Liver (tissue), 9 donors: ENCODE results near the gene PROC. TPM values are rescaled to one million over a fixed set of nuclear protein-coding genes. Genes with fewer than 3 reads are reported as not detected.

Source experiments
- DNase-seq: peaks from one replicate; pipeline ENCODE4 v3.0.0-alpha.2; 2017; ENCODE audit warnings: low spot score
- H3K27ac ChIP-seq, 2 donors: one replicate each; pipeline ENCODE4 v1.7.0; 2013; ENCODE audit warnings: inconsistent platforms in 2 of 2, low read length in 2 of 2, control low read depth in 1 of 2, low read depth in 1 of 2, mild to moderate bottlenecking in 1 of 2
- H3K27me3 ChIP-seq, 4 donors: one replicate each; pipeline versions ENCODE4 v1.6.1 to v1.7.0; 2013; ENCODE audit warnings: low read length in 3 of 4, inconsistent platforms in 1 of 4, mild to moderate bottlenecking in 1 of 4, moderate library complexity in 1 of 4; ENCODE audit not compliant: control insufficient read depth in 4 of 4, insufficient read depth in 4 of 4
- H3K36me3 ChIP-seq, 4 donors: one replicate each; pipeline versions ENCODE4 v1.6.1 to v1.7.0; 2013; ENCODE audit warnings: low read length in 3 of 4, mild to moderate bottlenecking in 3 of 4, low read depth in 1 of 4, moderate library complexity in 1 of 4; ENCODE audit not compliant: control insufficient read depth in 4 of 4, insufficient read depth in 3 of 4
- H3K4me1 ChIP-seq, 4 donors: one replicate each; pipeline versions ENCODE4 v1.6.1 to v1.7.0; 2013; ENCODE audit warnings: low read length in 3 of 4, mild to moderate bottlenecking in 3 of 4, moderate library complexity in 1 of 4; ENCODE audit not compliant: control insufficient read depth in 4 of 4, insufficient read depth in 4 of 4
- H3K4me3 ChIP-seq, 3 donors: one replicate each; pipeline versions ENCODE4 v1.6.1 to v1.7.0; 2013; ENCODE audit warnings: low read length in 3 of 3, control low read depth in 1 of 3, low read depth in 1 of 3, mild to moderate bottlenecking in 1 of 3
- H3K9ac ChIP-seq, 2 donors: one replicate each; pipeline ENCODE4 v1.7.0; 2013; ENCODE audit warnings: low read length in 2 of 2, mild to moderate bottlenecking in 2 of 2, moderate library complexity in 2 of 2, control low read depth in 1 of 2, low read depth in 1 of 2
- H3K9me3 ChIP-seq, 4 donors: one replicate each; pipeline versions ENCODE4 v1.6.1 to v1.7.0; 2013; ENCODE audit warnings: low read length in 3 of 4; ENCODE audit not compliant: control insufficient read depth in 4 of 4
- EGR1 ChIP-seq, 2 donors: IDR thresholded peaks; 2 replicates each; pipeline ENCODE4 v1.6.1; 2016 to 2018; ENCODE audit warnings: antibody characterized with exemption in 2 of 2, low read depth in 2 of 2
- FOXA1 ChIP-seq: IDR thresholded peaks from 2 replicates; pipeline ENCODE4 v1.6.1; 2016; ENCODE audit warnings: antibody characterized with exemption
- FOXA2 ChIP-seq: IDR thresholded peaks from 2 replicates; pipeline ENCODE4 v1.6.1; 2016; ENCODE audit warnings: antibody characterized with exemption
- GABPA ChIP-seq, 2 donors: IDR thresholded peaks in 1 of 2; conservative IDR thresholded peaks in 1 of 2; 2 replicates each; pipeline ENCODE4 v1.6.1; 2016; ENCODE audit warnings: antibody characterized with exemption in 2 of 2, mild to moderate bottlenecking in 1 of 2, moderate library complexity in 1 of 2
- HNF4A ChIP-seq, 2 donors: conservative IDR thresholded peaks; 2 replicates each; pipeline ENCODE4 v1.6.1; 2016; ENCODE audit warnings: antibody characterized with exemption in 2 of 2, mild to moderate bottlenecking in 2 of 2
- HNF4G ChIP-seq: IDR thresholded peaks from 2 replicates; pipeline ENCODE4 v1.6.1; 2016; ENCODE audit warnings: antibody characterized with exemption
- JUND ChIP-seq, 2 donors: IDR thresholded peaks; 2 replicates each; pipeline ENCODE4 v1.6.1; 2016; ENCODE audit warnings: antibody characterized with exemption in 2 of 2
- NR2F2 ChIP-seq: IDR thresholded peaks from 2 replicates; pipeline ENCODE4 v1.6.1; 2016; ENCODE audit warnings: antibody characterized with exemption
- RAD21 ChIP-seq, 2 donors: IDR thresholded peaks; 2 replicates each; pipeline ENCODE4 v1.6.1; 2016; ENCODE audit warnings: antibody characterized with exemption in 2 of 2, mild to moderate bottlenecking in 2 of 2
- RXRA ChIP-seq, 2 donors: IDR thresholded peaks; 2 replicates each; pipeline ENCODE4 v1.6.1; 2017 to 2018; ENCODE audit warnings: antibody characterized with exemption in 2 of 2, mild to moderate bottlenecking in 1 of 2
- SP1 ChIP-seq: IDR thresholded peaks from 2 replicates; pipeline ENCODE4 v1.6.1; 2018; ENCODE audit warnings: antibody characterized with exemption, mild to moderate bottlenecking
- TAF1 ChIP-seq: conservative IDR thresholded peaks from 2 replicates; pipeline ENCODE4 v1.6.1; 2016; ENCODE audit warnings: antibody characterized with exemption, mild to moderate bottlenecking
- YY1 ChIP-seq: IDR thresholded peaks from 2 replicates; pipeline ENCODE4 v1.6.1; 2016; ENCODE audit warnings: antibody characterized with exemption, mild to moderate bottlenecking
- WGBS: extraction: QIAGEN DNeasy Blood & Tissue Kit; methylation state at CpG from one replicate; pipeline ENCODE4 v1.1.7; 2013; 5-methylcytosine and 5-hydroxymethylcytosine counted together
- polyA plus RNA-seq, 2 donors: library from polyadenylated mRNA; stranded (reverse) in 1 of 2; unstranded in 1 of 2; fragments of 200-250 nt in 1 of 2; fragments of >200 nt in 1 of 2; fragmentation: Nextera tagmentation in 1 of 2; extraction: Ambion mirVana in 1 of 2; gene quantifications; one replicate each; pipeline versions ENCODE4 v1.2.1 to v1.2.3, GENCODE V29; 2013 to 2015
- total RNA-seq, 2 donors: library from RNA; depleted of rRNA; stranded (reverse); fragments of >200 nt; gene quantifications; one replicate each; pipeline ENCODE4 v1.2.3, GENCODE V29; 2014
- TF ChIP-seq, protein P1 (sequence below): IDR thresholded peaks from 2 replicates; pipeline ENCODE4 v1.6.1; 2016; ENCODE audit warnings: antibody characterized with exemption
- TF ChIP-seq, protein P2 (sequence below): fragments of 150-350 bp; IDR thresholded peaks from 2 replicates; pipeline ENCODE4 v1.5.1; 2017; ENCODE audit warnings: improper control_type of control experiment, low read depth, low read length; ENCODE audit not compliant: missing input control
- TF ChIP-seq, protein P3 (sequence below): IDR thresholded peaks from 2 replicates; pipeline ENCODE4 v1.6.1; 2016; ENCODE audit warnings: antibody characterized with exemption, mild to moderate bottlenecking
- TF ChIP-seq, protein P4 (sequence below): IDR thresholded peaks from 2 replicates; pipeline ENCODE4 v1.6.1; 2016; ENCODE audit warnings: antibody characterized with exemption
- TF ChIP-seq, protein P5 (sequence below): IDR thresholded peaks from 2 replicates; pipeline ENCODE4 v1.6.1; 2016; ENCODE audit warnings: antibody characterized with exemption
- donor health status: healthy.
- donor health status: healthy.
- donor health status: healthy.
- donor health status: healthy.
- donor health status: healthy.

The PROC gene
- total and polyA plus RNA-seq, 4 donors: 150 to 407 (median 341) TPM

DNA sequence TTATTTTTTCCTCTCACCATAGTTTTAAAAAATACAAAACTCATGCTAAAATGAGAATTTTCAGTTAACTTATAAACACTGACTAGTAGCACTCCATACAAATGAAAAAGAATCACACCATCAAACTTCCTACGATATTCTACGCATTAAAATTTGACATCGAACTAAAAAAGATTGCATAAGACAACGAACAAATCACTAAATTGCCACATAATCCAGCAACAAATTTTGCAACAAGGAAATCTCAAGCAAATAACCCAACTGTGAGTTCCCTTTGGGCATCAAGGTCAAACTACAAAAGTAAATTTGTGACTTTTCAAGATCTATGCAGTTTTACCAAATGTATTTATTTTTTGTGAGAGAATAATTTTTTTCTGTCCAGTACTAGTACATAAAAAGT, 32.0 kb upstream of the PROC start:
- Histone ChIP-seq H3K27me3 (no peaks in the 10 kb centered on the region), H3K36me3 (no peaks in the 10 kb centered on the region), H3K4me3 (peak overlapping the region; percentile 59 to 93 (median 71)), H3K4me1 (peaks cover 7 to 38% (median 21%) of the 10 kb centered on the region in 4 donors), H3K9me3 (no peaks in the 10 kb centered on the region), H3K9ac (peak overlapping the region; percentile 59 to 86), H3K27ac (peak overlapping the region; percentile 99 to 100)
- WGBS: 19% methylated on average over 4 of the region's 4 CpGs
- no peak for DNase-seq
- TF ChIP-seq NR2F2 (no peak), EGR1 (IDR thresholded peaks at IDR 0.05; ENCODE audit: low read depth in 2 of 2) (no peak), JUND (IDR thresholded peaks at IDR 0.05) (peak; percentile 39 to 61), RAD21 (IDR thresholded peaks at IDR 0.05) (peak in 1 of 2 donors; percentile 51), YY1 (peak; percentile 44), RXRA (IDR thresholded peaks at IDR 0.05) (peak; percentile 46 to 69), FOXA2 (no peak), GABPA (IDR thresholded peaks at IDR 0.05 in 1 of 2, conservative IDR thresholded peaks at IDR 0.05 in 1 of 2) (no peak), SP1 (no peak), FOXA1 (no peak), HNF4G (no peak), HNF4A (conservative IDR thresholded peaks at IDR 0.05) (peak; percentile 63 to 67), TAF1 (no peak)
- TF ChIP-seq, protein P1, sequence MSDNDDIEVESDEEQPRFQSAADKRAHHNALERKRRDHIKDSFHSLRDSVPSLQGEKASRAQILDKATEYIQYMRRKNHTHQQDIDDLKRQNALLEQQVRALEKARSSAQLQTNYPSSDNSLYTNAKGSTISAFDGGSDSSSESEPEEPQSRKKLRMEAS: peak; percentile 16
- TF ChIP-seq, protein P2, sequence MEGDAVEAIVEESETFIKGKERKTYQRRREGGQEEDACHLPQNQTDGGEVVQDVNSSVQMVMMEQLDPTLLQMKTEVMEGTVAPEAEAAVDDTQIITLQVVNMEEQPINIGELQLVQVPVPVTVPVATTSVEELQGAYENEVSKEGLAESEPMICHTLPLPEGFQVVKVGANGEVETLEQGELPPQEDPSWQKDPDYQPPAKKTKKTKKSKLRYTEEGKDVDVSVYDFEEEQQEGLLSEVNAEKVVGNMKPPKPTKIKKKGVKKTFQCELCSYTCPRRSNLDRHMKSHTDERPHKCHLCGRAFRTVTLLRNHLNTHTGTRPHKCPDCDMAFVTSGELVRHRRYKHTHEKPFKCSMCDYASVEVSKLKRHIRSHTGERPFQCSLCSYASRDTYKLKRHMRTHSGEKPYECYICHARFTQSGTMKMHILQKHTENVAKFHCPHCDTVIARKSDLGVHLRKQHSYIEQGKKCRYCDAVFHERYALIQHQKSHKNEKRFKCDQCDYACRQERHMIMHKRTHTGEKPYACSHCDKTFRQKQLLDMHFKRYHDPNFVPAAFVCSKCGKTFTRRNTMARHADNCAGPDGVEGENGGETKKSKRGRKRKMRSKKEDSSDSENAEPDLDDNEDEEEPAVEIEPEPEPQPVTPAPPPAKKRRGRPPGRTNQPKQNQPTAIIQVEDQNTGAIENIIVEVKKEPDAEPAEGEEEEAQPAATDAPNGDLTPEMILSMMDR: no peak
- TF ChIP-seq, protein P3, sequence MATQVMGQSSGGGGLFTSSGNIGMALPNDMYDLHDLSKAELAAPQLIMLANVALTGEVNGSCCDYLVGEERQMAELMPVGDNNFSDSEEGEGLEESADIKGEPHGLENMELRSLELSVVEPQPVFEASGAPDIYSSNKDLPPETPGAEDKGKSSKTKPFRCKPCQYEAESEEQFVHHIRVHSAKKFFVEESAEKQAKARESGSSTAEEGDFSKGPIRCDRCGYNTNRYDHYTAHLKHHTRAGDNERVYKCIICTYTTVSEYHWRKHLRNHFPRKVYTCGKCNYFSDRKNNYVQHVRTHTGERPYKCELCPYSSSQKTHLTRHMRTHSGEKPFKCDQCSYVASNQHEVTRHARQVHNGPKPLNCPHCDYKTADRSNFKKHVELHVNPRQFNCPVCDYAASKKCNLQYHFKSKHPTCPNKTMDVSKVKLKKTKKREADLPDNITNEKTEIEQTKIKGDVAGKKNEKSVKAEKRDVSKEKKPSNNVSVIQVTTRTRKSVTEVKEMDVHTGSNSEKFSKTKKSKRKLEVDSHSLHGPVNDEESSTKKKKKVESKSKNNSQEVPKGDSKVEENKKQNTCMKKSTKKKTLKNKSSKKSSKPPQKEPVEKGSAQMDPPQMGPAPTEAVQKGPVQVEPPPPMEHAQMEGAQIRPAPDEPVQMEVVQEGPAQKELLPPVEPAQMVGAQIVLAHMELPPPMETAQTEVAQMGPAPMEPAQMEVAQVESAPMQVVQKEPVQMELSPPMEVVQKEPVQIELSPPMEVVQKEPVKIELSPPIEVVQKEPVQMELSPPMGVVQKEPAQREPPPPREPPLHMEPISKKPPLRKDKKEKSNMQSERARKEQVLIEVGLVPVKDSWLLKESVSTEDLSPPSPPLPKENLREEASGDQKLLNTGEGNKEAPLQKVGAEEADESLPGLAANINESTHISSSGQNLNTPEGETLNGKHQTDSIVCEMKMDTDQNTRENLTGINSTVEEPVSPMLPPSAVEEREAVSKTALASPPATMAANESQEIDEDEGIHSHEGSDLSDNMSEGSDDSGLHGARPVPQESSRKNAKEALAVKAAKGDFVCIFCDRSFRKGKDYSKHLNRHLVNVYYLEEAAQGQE: peak; percentile 24
- TF ChIP-seq, protein P4, sequence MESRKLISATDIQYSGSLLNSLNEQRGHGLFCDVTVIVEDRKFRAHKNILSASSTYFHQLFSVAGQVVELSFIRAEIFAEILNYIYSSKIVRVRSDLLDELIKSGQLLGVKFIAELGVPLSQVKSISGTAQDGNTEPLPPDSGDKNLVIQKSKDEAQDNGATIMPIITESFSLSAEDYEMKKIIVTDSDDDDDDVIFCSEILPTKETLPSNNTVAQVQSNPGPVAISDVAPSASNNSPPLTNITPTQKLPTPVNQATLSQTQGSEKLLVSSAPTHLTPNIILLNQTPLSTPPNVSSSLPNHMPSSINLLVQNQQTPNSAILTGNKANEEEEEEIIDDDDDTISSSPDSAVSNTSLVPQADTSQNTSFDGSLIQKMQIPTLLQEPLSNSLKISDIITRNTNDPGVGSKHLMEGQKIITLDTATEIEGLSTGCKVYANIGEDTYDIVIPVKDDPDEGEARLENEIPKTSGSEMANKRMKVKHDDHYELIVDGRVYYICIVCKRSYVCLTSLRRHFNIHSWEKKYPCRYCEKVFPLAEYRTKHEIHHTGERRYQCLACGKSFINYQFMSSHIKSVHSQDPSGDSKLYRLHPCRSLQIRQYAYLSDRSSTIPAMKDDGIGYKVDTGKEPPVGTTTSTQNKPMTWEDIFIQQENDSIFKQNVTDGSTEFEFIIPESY: peak; percentile 49
- TF ChIP-seq, protein P5, sequence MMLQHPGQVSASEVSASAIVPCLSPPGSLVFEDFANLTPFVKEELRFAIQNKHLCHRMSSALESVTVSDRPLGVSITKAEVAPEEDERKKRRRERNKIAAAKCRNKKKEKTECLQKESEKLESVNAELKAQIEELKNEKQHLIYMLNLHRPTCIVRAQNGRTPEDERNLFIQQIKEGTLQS: peak; percentile 47
